Endodermal cell (in vitro differentiated cells): Measurements from ENCODE around the gene PSMB5. TPM values are rescaled to one million over a fixed set of nuclear protein-coding genes. Genes with fewer than 3 reads are reported as not detected.

Source experiments
- DNase-seq: peaks from one replicate; pipeline ENCODE4 v3.0.0-alpha.2; 2017
- H3K27ac ChIP-seq: 2 replicates; pipeline ENCODE4 v1.5.1; 2013; ENCODE audit warnings: mild to moderate bottlenecking, low read depth, low read length, moderate library complexity
- H3K27me3 ChIP-seq: 2 replicates; pipeline ENCODE4 v1.6.1; 2013; ENCODE audit warnings: mild to moderate bottlenecking, low read length, moderate library complexity; ENCODE audit not compliant: insufficient read depth, control insufficient read depth, poor library complexity, severe bottlenecking
- H3K36me3 ChIP-seq: 2 replicates; pipeline ENCODE4 v1.7.0; 2013; ENCODE audit warnings: mild to moderate bottlenecking, low read length, moderate library complexity; ENCODE audit not compliant: control insufficient read depth, insufficient read depth
- H3K4me1 ChIP-seq: one replicate; pipeline ENCODE4 v1.7.0; 2013; ENCODE audit warnings: low read length; ENCODE audit not compliant: control insufficient read depth, insufficient read depth
- H3K4me3 ChIP-seq: 2 replicates; pipeline ENCODE4 v1.5.1; 2013; ENCODE audit warnings: mild to moderate bottlenecking, low read length, moderate library complexity
- H3K9ac ChIP-seq: 2 replicates; pipeline ENCODE4 v1.6.1; 2013; ENCODE audit warnings: mild to moderate bottlenecking, low read length, moderate library complexity; ENCODE audit not compliant: poor library complexity, severe bottlenecking; ENCODE audit errors: extremely low read depth
- H3K9me3 ChIP-seq: 2 replicates; pipeline ENCODE4 v1.6.1; 2013; ENCODE audit warnings: mild to moderate bottlenecking, low read length, moderate library complexity; ENCODE audit not compliant: control insufficient read depth
- H3K27ac Mint-ChIP-seq: 2 replicates; pipeline ENCODE4 v1.8.0; 2020; ENCODE audit warnings: mixed read lengths
- H3K27me3 Mint-ChIP-seq: 2 replicates; pipeline ENCODE4 v1.8.0; 2021; ENCODE audit warnings: mild to moderate bottlenecking, mixed read lengths; ENCODE audit not compliant: insufficient read depth
- H3K36me3 Mint-ChIP-seq: 2 replicates; pipeline ENCODE4 v1.8.0; 2020; ENCODE audit warnings: low read depth, mixed read lengths
- H3K4me1 Mint-ChIP-seq: 2 replicates; pipeline ENCODE4 v1.8.0; 2020; ENCODE audit warnings: mixed read lengths
- H3K4me3 Mint-ChIP-seq: 2 replicates; pipeline ENCODE4 v1.8.0; 2020; ENCODE audit warnings: mild to moderate bottlenecking, moderate library complexity, mixed read lengths
- H3K9me3 Mint-ChIP-seq: 2 replicates; pipeline ENCODE4 v1.8.0; 2020; ENCODE audit warnings: mild to moderate bottlenecking, mixed read lengths
- WGBS, 2 experiments: methylation state at CpG; one replicate each; pipeline versions ENCODE4 v1.1.5 to v1.1.7; 2013; ENCODE audit warnings: missing lambda C conversion rate in 2 of 2, mixed read lengths in 1 of 2; ENCODE audit not compliant: insufficient coverage in 1 of 2, insufficient read length in 1 of 2; 5-methylcytosine and 5-hydroxymethylcytosine counted together
- total RNA-seq, 2 donors: library from RNA; stranded (reverse); fragmentation: NEBNext Ultra II Directional in 1 of 2; extraction: Animal tissue kit (Norgen Biotek cat#: 25700) in 1 of 2; gene quantifications; 2 replicates in 1 of 2; 3 replicates in 1 of 2; pipeline ENCODE4 v1.2.1, GENCODE V29; 2021
- TF ChIP-seq, protein P1 (sequence below): fragments of 200-600 bp; sonication (generic); conservative IDR thresholded peaks from 2 replicates; pipeline ENCODE4 v1.5.0; 2021; ENCODE audit warnings: antibody characterized with exemption, mild to moderate bottlenecking

PSMB5 gene
- total RNA-seq, 2 donors from 2014 or later: 227 to 257 TPM

- WGBS, 2 experiments: 94 to 98% methylated on average over 3 to 9 of the region's 9 CpGs
- no peak for DNase-seq
- Mint-ChIP-seq H3K9me3 (no peaks in the 10 kb centered on the region), H3K27ac (no peak overlapping the region), H3K36me3 (peaks cover 3% of the 10 kb centered on the region), H3K4me3 (no peak overlapping the region), H3K27me3 (no peaks in the 10 kb centered on the region), H3K4me1 (peaks cover 31% of the 10 kb centered on the region)
- TF ChIP-seq, protein P1, sequence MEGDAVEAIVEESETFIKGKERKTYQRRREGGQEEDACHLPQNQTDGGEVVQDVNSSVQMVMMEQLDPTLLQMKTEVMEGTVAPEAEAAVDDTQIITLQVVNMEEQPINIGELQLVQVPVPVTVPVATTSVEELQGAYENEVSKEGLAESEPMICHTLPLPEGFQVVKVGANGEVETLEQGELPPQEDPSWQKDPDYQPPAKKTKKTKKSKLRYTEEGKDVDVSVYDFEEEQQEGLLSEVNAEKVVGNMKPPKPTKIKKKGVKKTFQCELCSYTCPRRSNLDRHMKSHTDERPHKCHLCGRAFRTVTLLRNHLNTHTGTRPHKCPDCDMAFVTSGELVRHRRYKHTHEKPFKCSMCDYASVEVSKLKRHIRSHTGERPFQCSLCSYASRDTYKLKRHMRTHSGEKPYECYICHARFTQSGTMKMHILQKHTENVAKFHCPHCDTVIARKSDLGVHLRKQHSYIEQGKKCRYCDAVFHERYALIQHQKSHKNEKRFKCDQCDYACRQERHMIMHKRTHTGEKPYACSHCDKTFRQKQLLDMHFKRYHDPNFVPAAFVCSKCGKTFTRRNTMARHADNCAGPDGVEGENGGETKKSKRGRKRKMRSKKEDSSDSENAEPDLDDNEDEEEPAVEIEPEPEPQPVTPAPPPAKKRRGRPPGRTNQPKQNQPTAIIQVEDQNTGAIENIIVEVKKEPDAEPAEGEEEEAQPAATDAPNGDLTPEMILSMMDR: no peak
- H3K9ac ChIP-seq: no peak overlapping the region
- no peaks in the 10 kb centered on the region for H3K9me3 ChIP-seq
- H3K27ac ChIP-seq: no peak overlapping the region
- H3K27me3 ChIP-seq: no peaks in the 10 kb centered on the region
- H3K4me3 ChIP-seq: no peak overlapping the region
- H3K4me1 ChIP-seq: peaks cover 15% of the 10 kb centered on the region
- no peaks in the 10 kb centered on the region for H3K36me3 ChIP-seq
These were observed 38.6 kb downstream of the PSMB5 start for GRCh38 chr14:22995889-22996625.

- Mint-ChIP-seq H3K27me3 (no peaks in the 10 kb centered on the region), H3K4me1 (peaks cover 32% of the 10 kb centered on the region), H3K9me3 (no peaks in the 10 kb centered on the region), H3K4me3 (no peak overlapping the region), H3K27ac (peak overlapping the region; percentile 95), H3K36me3 (peaks cover 3% of the 10 kb centered on the region)
- no peaks in the 10 kb centered on the region for H3K9me3 ChIP-seq
- peaks cover 19% of the 10 kb centered on the region for H3K4me1 ChIP-seq
- 24 to 33% methylated on average over 3 to 4 of the region's 4 CpGs for WGBS, 2 experiments
- DNase-seq: peak; percentile 78
- H3K9ac ChIP-seq: no peak overlapping the region
- no peaks in the 10 kb centered on the region for H3K27me3 ChIP-seq
- no peak overlapping the region for H3K4me3 ChIP-seq
- TF ChIP-seq, protein P1: peak; percentile 79
- H3K36me3 ChIP-seq: no peaks in the 10 kb centered on the region
- H3K27ac ChIP-seq: no peak overlapping the region
These were observed 39.9 kb downstream of the PSMB5 start for GRCh38 chr14:22994762-22995275.

DNA sequence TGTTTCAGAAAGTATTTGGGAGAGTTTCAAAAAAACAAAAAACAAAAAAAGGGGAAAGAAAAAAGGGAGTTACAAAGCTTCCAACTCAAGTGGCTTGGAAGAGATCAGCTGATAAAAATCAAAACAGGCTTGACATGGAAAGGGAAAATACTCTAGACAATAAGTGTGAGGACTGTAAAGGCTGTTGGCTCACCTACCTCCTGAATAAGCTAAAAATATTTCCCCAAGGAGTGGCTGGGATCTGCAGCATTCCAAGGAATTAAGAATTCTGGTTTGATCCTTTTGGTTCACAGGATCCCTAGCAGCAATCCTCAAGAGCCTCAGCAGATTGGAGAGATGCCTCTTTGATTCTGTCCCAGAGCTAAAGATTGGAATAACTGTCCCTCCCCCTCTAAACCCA, 41.2 kb downstream of the PSMB5 start:
- no peaks in the 10 kb centered on the region for H3K27me3 Mint-ChIP-seq
- H3K9ac ChIP-seq: peak overlapping the region; percentile 50
- H3K4me3 Mint-ChIP-seq: no peak overlapping the region
- no peaks in the 10 kb centered on the region for H3K9me3 ChIP-seq
- no peak overlapping the region for H3K27ac ChIP-seq
- H3K4me1 Mint-ChIP-seq: peaks cover 40% of the 10 kb centered on the region
- DNase-seq: no peak
- no peaks in the 10 kb centered on the region for H3K27me3 ChIP-seq
- TF ChIP-seq, protein P1: no peak
- no peaks in the 10 kb centered on the region for H3K36me3 ChIP-seq
- no peak overlapping the region for H3K4me3 ChIP-seq
- peaks cover 6% of the 10 kb centered on the region for H3K36me3 Mint-ChIP-seq
- H3K4me1 ChIP-seq: peaks cover 22% of the 10 kb centered on the region
- H3K9me3 Mint-ChIP-seq: no peaks in the 10 kb centered on the region
- peak overlapping the region; percentile 91 for H3K27ac Mint-ChIP-seq
